CD1c-positive myeloid dendritic cell (primary cell): Measurements from ENCODE around the gene ACMSD.

Experiments used
- DNase-seq: peaks from one replicate; pipeline ENCODE4 v3.0.0-alpha.2; 2016; ENCODE audit errors: extremely low spot score

ACMSD gene

DNA sequence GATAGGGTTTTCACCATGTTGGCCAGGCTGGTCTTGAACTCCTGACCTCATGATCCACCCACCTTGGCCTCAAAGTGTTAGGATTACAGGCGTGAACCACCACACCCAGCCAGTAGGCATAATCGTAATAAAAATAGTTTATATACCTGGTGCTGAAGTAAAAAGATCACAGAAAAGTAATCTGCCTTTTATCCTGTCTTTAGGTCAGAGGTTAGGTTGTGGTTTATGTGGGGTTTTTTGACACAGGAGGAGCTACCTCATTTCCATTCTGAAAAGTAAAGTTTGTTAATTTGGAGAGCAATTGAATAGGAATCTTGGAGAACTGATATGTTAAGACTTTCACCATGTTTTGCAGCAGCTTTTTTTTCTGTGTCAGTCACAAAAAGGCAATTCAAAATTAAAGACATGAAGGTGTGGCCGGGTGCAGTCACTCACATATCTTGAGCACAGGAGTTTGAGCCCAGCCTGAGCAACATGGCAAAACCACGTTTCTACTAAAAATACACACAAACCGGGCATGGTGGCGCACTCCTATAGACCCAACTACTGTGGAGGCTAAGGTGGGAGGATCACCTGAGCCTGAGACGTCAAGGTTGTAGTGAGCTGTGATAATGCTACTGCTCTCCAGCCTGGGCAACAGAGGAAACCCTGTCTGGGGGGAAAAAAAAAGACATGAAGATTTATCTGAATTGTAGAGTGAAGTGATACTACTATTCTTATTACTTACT is 111.7 kb downstream of the ACMSD start:
- DNase-seq, result no peak

DNA sequence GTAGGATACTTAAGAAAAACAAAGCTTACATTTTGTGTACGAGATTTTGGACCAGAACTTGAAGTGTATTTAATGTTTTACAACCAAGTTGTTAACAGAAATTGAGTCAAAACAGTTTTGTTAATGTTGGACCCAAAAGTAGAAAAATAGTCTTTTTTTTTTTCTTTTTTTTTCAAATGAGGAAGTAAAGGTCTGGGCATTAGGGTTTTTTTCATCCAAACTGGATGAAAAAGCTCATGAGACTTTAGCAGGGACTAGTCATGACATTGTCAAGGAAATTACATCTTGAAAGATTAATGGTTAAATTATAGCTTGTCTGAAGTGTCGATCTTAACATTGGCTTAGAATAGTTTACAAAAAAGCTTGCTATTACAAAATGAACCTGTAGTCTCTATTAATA is 112.5 kb downstream of the ACMSD start:
- no peak for DNase-seq
